DND-41 (cell line): ENCODE results near the gene SSX2IP.

Experiments
- ATAC-seq: fragments of 200-7000 bp; cut with Tn5 transposase; 3 replicates; pipeline ENCODE4 v1.9.1; 2021; ENCODE audit warnings: low read depth; ENCODE audit not compliant: insufficient read depth
- DNase-seq: peaks from one replicate; pipeline ENCODE4 v3.0.0-alpha.2; 2020
- H2AFZ ChIP-seq: 2 replicates; pipeline ENCODE4 v1.6.0; 2012; ENCODE audit warnings: low read depth, low read length
- H3K27ac ChIP-seq: 2 replicates; pipeline ENCODE4 v1.5.1; 2012; ENCODE audit warnings: low read length, inconsistent platforms
- H3K27me3 ChIP-seq: fragments of 200-600 bp; sonication (generic); 2 replicates; pipeline ENCODE4 v1.6.0; 2012; ENCODE audit warnings: low read length, mild to moderate bottlenecking, inconsistent platforms; ENCODE audit not compliant: insufficient read depth, poor library complexity
- H3K36me3 ChIP-seq: 2 replicates; pipeline ENCODE4 v1.5.1; 2012; ENCODE audit warnings: low read length, inconsistent platforms; ENCODE audit not compliant: insufficient read depth
- H3K4me1 ChIP-seq: 2 replicates; pipeline ENCODE4 v1.5.1; 2012; ENCODE audit warnings: mild to moderate bottlenecking, low read length; ENCODE audit not compliant: insufficient read depth
- H3K4me2 ChIP-seq: 2 replicates; pipeline ENCODE4 v1.6.0; 2012; ENCODE audit warnings: mild to moderate bottlenecking, moderate library complexity, low read length, inconsistent platforms; ENCODE audit not compliant: insufficient read depth
- H3K4me3 ChIP-seq, 2 experiments: fragments of 200-600 bp in 1 of 2; shearing (Covaris generic) in 1 of 2; 2 replicates each; pipeline ENCODE4 v1.5.1; 2012 to 2016; ENCODE audit warnings: inconsistent platforms in 2 of 2, low read length in 2 of 2, mild to moderate bottlenecking in 2 of 2, low read depth in 1 of 2, moderate library complexity in 1 of 2
- H3K79me2 ChIP-seq: 2 replicates; pipeline ENCODE4 v1.6.0; 2012; ENCODE audit warnings: low read length, inconsistent platforms; ENCODE audit not compliant: insufficient read depth
- H3K9ac ChIP-seq: 2 replicates; pipeline ENCODE4 v1.6.0; 2012; ENCODE audit warnings: low read depth, mild to moderate bottlenecking, inconsistent platforms, low read length, moderate library complexity
- H3K9me3 ChIP-seq: 2 replicates; pipeline ENCODE4 v1.5.1; 2012; ENCODE audit warnings: low read length, moderate library complexity, mild to moderate bottlenecking, inconsistent platforms; ENCODE audit not compliant: insufficient read depth, severe bottlenecking
- H4K20me1 ChIP-seq: 2 replicates; pipeline ENCODE4 v1.6.0; 2012; ENCODE audit warnings: low read length; ENCODE audit not compliant: insufficient read depth
- CTCF ChIP-seq: IDR thresholded peaks from 2 replicates; pipeline ENCODE4 v1.5.1; 2012; ENCODE audit warnings: borderline replicate concordance, low read length, moderate library complexity, mild to moderate bottlenecking; ENCODE audit not compliant: poor library complexity, severe bottlenecking; ENCODE audit errors: extremely low read depth
- EZH2 ChIP-seq: IDR thresholded peaks from 3 replicates; pipeline ENCODE4 v1.6.1; 2012; ENCODE audit warnings: borderline replicate concordance, low read depth, mild to moderate bottlenecking, moderate library complexity, low read length, inconsistent platforms; ENCODE audit not compliant: severe bottlenecking

The SSX2IP gene

GRCh38 chr1:84705513-84705912 lies 15.3 kb upstream of the SSX2IP start:
- Histone ChIP-seq H3K9me3 (no peaks in the 10 kb centered on the region), H4K20me1 (no peaks in the 10 kb centered on the region), H3K4me1 (no peaks in the 10 kb centered on the region), H3K4me2 (no peak overlapping the region), H2AFZ (no peak overlapping the region), H3K27me3 (peaks cover 15% of the 10 kb centered on the region), H3K79me2 (no peaks in the 10 kb centered on the region), H3K27ac (no peak overlapping the region), H3K4me3 (no peak overlapping the region), H3K9ac (no peak overlapping the region), H3K36me3 (no peaks in the 10 kb centered on the region)
- TF ChIP-seq EZH2 (no peak), CTCF (no peak)
- ATAC-seq (no peak), DNase-seq (no peak)

- ATAC-seq (no peak), DNase-seq (no peak)
- H3K4me2 ChIP-seq, result no peak overlapping the region
These were observed 14.7 kb upstream of the SSX2IP start for GRCh38 chr1:84704872-84705417.

GRCh38 chr1:84703431-84703830 lies 13.2 kb upstream of the SSX2IP start:
- ATAC-seq, result no peak
- no peak overlapping the region for H3K4me3 ChIP-seq
- H3K79me2 ChIP-seq, result no peaks in the 10 kb centered on the region
- no peaks in the 10 kb centered on the region for H4K20me1 ChIP-seq
- no peak for TF ChIP-seq EZH2
- TF ChIP-seq CTCF, result no peak
- no peaks in the 10 kb centered on the region for H3K4me1 ChIP-seq
- no peak overlapping the region for H3K27ac ChIP-seq
- no peak overlapping the region for H3K9ac ChIP-seq
- no peak for DNase-seq
- H3K4me2 ChIP-seq, result no peak overlapping the region
- H3K27me3 ChIP-seq, result peaks cover 18% of the 10 kb centered on the region
- H3K9me3 ChIP-seq, result no peaks in the 10 kb centered on the region
- H3K36me3 ChIP-seq, result no peaks in the 10 kb centered on the region
- H2AFZ ChIP-seq, result no peak overlapping the region

More at GRCh38 chr1:84704872-84705417, 14.7 kb upstream of the SSX2IP start:
- TF ChIP-seq EZH2 (no peak), CTCF (no peak)
- Histone ChIP-seq H4K20me1 (no peaks in the 10 kb centered on the region), H2AFZ (no peak overlapping the region), H3K9me3 (no peaks in the 10 kb centered on the region), H3K27me3 (peaks cover 17% of the 10 kb centered on the region), H3K4me1 (no peaks in the 10 kb centered on the region), H3K4me3 (no peak overlapping the region), H3K27ac (no peak overlapping the region), H3K36me3 (no peaks in the 10 kb centered on the region), H3K9ac (no peak overlapping the region), H3K79me2 (no peaks in the 10 kb centered on the region)

- Histone ChIP-seq H3K9me3 (no peaks in the 10 kb centered on the region), H3K36me3 (no peaks in the 10 kb centered on the region), H4K20me1 (no peaks in the 10 kb centered on the region), H3K27me3 (peaks cover 18% of the 10 kb centered on the region), H3K4me3 (no peak overlapping the region), H3K27ac (no peak overlapping the region), H3K9ac (no peak overlapping the region), H3K79me2 (no peaks in the 10 kb centered on the region), H2AFZ (no peak overlapping the region), H3K4me1 (no peaks in the 10 kb centered on the region), H3K4me2 (no peak overlapping the region)
- no peak for TF ChIP-seq CTCF
- TF ChIP-seq EZH2, result no peak
- ATAC-seq (no peak), DNase-seq (no peak)
These were observed 11.9 kb upstream of the SSX2IP start for GRCh38 chr1:84702143-84702542.
